HG02678 (cell line): ENCODE results near the gene ZNF354C.

Experiments
- ATAC-seq: cut with Tn5 transposase; IDR thresholded peaks from one replicate; pipeline ENCODE4 v1.9.1; 2021; ENCODE audit warnings: mild to moderate bottlenecking, moderate library complexity; ENCODE audit not compliant: unreplicated experiment

Gene ZNF354C

GRCh38 chr5:179113945-179114641, 53.9 kb downstream of the ZNF354C start:
- no peak for ATAC-seq

- ATAC-seq: no peak
These were observed 54.6 kb downstream of the ZNF354C start for GRCh38 chr5:179114756-179115155.

DNA sequence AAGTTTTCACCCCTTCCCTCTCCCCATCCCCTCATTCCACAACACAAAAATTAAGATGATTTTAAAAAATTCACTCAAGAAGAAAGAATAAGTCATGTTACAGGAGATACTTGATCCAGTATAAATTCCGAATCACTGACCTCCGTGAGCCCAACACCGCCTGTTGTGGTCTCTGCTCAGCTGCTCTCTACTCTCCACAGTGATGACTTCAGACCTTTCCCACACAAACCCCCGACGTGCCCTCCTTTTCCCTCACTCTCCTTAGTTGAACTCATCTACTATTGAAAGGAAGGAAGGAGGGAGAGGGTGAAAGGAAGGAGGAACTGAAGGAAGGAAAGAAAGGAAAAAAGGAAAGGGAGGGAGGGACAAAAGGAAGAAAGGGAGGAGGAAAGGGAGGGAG, 55.1 kb downstream of the ZNF354C start:
- no peak for ATAC-seq

- no peak for ATAC-seq
These were observed 55.8 kb downstream of the ZNF354C start for GRCh38 chr5:179115845-179116524.

DNA sequence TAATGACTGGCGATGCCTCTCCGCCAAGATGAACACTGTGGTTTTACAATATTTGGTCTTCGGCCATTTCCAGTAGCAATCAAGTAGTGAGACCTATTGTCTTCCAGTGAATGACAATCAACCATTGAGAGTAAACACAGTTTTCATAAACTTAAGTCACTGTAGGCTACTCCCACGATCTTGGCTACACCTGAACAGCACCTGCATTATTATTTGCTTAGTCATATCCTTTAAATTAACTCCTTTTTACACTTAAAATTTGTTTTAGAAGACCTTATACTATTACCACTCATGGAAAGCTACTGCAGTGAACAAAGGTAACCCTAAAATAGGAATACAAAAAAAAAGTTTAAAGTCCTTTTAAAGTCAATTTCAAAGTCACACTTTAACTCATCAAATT, 58.2 kb downstream of the ZNF354C start:
- ATAC-seq: no peak

- no peak for ATAC-seq
These were observed 58.7 kb downstream of the ZNF354C start for GRCh38 chr5:179118756-179119414.

DNA sequence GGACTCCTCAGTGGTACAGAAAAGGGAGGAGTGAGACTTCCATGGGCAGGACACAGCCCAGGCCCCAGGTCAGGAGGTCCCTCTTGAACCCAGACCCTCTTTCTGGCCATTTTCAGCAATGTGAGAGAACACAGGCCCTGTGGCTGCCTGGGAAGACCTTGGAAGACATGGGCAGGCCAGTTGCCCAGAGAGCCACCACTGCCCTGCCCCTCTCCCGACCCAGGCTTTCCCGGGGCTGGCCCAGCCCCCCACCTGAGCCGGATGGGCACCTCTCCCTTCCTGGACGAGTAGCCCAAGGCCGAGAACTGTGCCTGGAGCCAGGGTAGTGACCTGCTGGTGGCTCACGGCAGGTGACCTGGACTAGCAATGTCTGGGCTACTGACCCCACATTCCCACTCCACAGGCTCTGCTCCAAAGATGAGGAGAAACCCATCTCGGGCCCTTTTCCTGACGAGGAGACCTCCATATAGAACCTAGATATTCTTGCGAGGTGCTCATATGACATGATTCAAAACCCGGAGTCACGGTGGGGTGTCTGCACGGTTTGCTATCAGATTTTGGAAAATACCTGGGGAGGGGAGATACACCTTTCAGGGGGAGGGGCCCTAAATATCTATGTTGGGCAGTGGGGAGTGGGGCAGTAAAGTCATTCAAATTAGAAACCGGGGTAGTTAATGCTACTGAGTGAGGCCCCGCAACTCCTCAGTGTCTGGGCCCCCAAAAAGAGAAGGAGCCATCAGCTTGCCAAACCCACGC, 59.4 kb downstream of the ZNF354C start:
- ATAC-seq: no peak

DNA sequence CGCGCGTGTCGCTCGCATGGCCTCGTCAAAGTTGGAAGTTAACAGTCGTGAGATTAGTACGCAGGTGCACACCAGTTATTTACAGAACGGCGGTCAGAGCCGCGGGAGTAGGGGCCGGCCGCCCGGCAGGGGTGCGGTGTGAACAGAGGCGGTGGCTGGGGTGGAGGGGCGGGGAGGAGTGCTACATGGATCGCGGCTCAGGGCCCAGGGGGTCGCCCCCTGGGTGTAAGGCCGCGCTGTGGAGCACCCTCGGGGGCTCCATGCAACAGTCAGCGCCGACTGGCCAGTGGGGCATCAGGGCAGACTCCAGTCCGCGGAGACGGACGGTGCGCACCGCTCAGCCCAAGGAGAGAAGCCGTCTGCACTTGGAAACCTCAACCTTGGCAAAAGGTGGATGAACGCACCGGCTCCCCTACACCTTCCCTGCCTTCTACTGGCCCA, 60.3 kb downstream of the ZNF354C start:
- no peak for ATAC-seq

GRCh38 chr5:179120951-179121666, 60.9 kb downstream of the ZNF354C start:
- no peak for ATAC-seq

- ATAC-seq: no peak
These were observed 61.5 kb downstream of the ZNF354C start for GRCh38 chr5:179121667-179122111.

- no peak for ATAC-seq
These were observed 62.4 kb downstream of the ZNF354C start for GRCh38 chr5:179122411-179123108.

DNA sequence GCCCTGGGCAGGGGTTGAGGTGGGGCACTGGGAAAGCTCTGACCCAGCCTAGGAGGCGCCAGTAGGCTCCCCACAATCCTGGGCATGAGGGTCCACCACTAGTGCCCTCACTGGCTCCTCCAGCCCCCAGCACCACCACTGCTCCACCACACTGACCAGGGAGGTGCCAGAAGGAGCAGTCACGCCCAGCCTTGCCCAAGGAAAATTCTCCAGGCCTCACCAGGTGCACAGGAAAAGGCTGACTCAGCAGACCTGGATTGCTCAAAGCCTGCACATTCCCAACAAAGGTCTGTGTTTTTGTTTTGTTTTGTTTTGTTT, 62.9 kb downstream of the ZNF354C start:
- no peak for ATAC-seq

DNA sequence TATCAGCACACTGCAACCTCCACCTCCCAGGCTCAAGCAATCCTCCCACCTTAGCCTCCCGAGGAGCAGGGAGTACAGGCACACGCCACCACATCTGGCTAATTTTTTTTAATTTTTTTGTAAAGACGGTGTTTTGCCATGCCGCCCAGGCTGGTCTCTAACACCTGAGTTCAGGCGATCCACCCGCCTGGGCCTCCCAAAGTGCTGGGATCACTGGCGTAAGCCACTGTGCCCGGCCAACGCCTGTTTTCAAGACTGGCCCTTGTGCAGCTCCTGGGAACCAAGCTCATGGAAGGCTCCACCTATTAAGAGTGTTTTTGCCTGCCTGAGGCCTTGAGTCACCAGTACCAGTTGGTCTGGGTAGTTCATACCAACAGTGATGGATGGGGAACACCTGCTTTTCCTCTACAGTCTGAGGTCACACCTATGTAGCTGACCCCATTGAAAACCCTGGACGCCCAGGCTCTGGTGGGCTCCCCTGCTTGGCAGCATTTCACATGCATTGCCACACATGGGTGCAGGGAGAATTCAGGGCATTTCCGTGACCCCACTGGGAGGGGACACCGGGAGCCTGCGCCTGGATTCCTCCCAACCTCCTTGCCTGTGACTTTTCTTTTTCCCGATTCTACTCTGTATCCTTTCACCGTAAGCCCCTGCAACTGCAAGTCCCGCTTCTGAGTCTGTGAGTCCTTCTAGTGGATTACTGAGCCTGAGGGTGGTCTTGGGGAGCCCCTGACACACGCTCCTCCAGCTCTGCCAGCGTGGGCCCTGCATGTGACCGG, 63.5 kb downstream of the ZNF354C start:
- no peak for ATAC-seq

GRCh38 chr5:179124273-179124852, 64.2 kb downstream of the ZNF354C start:
- no peak for ATAC-seq

GRCh38 chr5:179124853-179125788, 64.9 kb downstream of the ZNF354C start:
- no peak for ATAC-seq

GRCh38 chr5:179125789-179126505, 65.8 kb downstream of the ZNF354C start:
- ATAC-seq: no peak

- no peak for ATAC-seq
These were observed 66.4 kb downstream of the ZNF354C start for GRCh38 chr5:179126506-179126991.
